ENCODE measurements around the gene SEC14L3.
A peak's percentile ranks its signal among the peaks of the same experiment; 100 is the strongest.

Gene SEC14L3

DNA sequence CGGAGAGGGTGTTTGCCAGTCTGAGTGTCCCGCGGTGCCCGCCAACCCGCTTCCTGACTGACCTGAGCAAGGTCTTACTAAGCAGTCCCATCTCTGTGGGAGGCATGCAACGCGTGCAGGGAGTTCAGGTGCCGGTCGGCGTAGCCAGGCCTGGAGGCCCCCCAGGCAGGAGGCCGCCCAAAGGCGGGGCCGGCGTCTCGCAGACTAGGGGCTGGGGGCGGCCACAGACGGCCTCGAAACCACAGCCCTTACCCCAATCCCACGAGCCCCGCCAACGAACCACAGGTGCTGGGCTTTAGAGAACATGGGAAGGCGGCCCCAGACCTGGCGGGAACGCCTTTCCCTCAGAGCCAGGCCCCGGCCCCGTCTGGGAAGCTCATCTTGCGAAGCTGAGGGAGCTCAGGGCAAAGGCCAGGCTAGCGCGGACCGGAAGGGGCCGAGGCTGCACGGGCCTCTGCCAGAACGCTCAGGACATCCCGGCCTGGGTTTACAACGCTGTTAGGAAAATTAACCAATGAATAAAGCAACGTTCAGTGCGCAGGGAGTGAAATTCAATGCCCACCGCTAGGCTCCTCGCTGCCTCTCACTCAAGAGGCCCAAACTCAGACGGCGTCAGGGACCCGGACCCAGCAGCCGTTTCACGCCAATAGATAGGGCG lies 48.4 kb downstream of the SEC14L3 start:
- no peak for DNase-seq (ENCODE audit: low read depth)

DNA sequence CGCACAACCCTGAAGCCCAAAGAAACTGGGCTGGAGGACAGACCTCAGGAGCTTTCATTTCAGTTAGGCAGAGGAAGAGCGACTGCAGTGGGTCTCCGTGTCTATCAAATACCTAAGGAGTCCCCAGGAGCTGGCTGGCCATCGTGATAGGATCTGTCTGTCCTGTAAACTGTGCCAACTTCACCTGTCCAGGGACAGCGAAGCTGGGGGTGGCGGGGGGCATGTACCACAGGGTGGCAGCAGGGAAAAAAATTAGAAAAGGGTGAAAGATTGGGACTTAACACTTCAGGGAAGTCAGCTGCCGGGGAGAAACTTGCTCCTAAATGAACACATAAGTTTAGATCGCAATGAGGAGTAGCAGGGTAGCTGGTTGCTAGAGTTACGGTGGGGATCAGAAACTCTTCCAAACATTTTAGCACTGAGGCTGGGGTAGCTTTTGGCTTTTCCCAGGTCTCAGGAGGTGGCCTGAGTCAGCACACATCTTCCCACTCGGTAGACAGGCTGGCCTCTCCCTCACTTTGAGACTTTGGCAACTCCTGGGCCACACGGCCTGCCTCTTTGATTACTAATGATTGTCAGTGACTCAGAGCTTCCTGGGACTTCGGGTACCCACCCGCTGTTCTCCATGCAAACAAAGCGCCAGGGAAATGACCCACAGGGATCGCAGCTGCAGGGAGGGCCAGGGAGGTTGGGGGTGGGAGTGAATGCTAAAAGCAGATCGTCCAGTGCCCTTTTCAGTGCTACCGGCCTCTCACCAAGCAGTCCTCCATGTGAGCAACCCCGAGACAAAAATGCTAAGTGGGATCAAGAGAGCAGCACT lies 49.1 kb downstream of the SEC14L3 start:
- DNase-seq (ENCODE audit: low read depth) = peak; percentile 89

DNA sequence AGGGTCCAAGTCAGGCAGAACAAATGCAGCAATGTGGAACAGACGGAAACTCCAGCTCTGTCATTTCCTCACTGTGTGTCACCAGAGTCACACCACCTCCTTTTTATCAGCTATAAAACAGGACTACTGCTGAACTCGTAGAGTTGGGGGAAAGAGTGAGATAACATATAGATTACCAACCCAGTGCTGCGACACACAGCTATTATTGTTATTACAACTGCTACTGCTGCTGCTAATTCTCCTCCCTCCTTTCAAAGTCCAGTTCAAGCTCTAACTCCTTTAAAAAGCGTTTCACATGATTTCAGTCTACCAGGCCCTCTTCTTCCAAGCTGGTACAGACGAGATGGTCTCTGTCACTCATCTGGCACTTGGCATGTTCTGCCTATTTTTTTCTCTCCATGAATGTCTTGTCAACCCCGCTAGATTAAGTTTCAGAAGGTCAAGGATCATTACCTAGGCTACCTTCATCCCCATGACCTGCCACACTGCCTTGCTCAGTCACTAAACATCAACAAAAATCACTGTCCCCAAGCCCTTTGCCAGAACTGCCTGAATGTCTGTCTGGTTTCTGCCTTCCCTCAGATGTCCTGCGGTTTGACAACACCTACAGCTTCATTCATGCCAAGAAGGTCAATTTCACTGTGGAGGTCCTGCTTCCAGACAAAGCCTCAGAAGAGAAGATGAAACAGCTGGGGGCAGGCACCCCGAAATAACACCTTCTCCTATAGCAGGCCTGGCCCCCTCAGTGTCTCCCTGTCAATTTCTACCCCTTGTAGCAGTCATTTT lies 49.9 kb downstream of the SEC14L3 start:
- no peak for DNase-seq (ENCODE audit: low read depth)

DNA sequence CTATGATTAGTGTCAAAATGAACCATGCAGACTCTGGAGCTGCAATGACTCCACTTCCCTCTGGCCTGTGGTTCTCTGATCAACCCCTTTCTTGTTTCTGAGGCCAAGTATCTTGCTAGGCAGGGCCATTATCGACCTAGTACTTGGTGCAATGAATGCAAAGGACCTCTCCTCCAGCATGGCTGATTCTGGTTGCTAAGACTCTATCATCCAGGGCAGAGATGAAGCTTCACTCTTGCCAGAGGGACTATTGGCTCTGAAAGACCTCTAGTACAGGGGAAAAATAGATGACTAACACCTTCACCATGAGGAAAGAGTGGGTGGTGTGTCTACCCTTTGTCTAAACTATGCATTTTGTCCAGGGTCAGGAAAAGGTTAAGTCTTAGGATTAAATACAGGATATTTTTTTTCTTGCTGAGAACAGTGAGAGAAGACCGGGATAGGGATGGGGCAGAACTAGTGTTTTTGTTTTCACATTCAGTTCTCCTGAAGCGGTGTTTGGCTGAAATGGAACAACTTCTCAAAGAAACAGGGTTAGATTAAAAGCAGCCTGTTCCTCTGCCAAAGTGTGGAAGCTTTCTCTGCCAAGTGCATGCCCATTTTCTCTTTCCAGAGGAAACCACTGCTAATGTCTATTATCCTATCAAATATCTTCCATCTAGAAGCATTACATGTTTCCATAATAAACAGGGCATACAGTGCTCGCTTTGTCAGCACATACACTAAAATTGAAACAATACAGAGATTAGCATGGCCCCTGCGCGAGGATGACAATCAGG lies 51.3 kb downstream of the SEC14L3 start:
- DNase-seq (ENCODE audit: low read depth) = peak; percentile 94

- DNase-seq (ENCODE audit: low read depth) = no peak
Observed at GRCh38 chr22:30416837-30417236, 55.0 kb downstream of the SEC14L3 start.

DNA sequence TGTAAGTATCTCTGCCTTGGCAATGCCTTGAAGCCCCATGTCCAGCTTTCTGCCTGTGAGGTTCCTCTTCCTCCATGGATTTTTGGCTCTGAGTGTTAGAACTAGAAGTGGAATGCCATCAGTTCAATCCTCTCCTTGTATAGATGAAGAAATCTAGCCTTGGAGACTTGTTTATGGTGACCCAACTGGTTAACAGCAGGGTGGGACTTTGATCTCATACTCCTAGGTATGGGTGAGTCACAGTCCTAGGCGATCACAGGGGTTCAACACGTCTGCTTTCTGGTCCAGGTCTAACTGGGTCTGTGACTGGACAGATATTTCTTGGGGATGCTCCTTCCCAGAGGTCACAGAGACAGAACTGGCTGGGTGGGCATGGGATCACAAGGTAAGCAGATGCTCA lies 55.4 kb downstream of the SEC14L3 start:
- no peak for DNase-seq (ENCODE audit: low read depth)

GRCh38 chr22:30414525-30415047 lies 57.2 kb downstream of the SEC14L3 start:
- no peak for DNase-seq (ENCODE audit: low read depth)

GRCh38 chr22:30413745-30414524 lies 57.9 kb downstream of the SEC14L3 start:
- no peak for DNase-seq (ENCODE audit: low read depth)

GRCh38 chr22:30413001-30413400 lies 58.8 kb downstream of the SEC14L3 start:
- DNase-seq (ENCODE audit: low read depth) = no peak

DNA sequence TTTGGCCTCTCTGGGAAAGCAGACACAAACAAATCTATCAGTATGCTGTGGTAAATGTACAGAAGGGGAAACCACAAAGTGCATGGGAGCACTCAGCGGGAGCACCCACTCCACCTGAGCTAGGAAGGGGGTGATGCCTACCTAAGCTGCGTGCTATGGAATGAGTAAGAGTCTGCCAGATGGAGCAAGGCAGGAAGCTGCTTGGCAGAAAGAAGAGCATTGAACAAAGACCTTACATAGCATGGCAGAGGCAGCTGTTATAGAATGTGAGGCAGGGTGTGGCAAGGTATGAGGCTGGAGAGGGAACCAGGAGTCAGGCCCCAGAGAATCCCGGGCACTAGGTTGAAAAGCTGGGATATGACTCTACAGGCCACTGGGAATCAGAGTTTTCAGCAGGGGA lies 60.0 kb downstream of the SEC14L3 start:
- no peak for DNase-seq (ENCODE audit: low read depth)
